HG02884 (cell line): ENCODE data around the gene NBPF6.
A peak's percentile ranks its signal among the peaks of the same experiment; 100 is the strongest.
"Not testable (repeated sequence)": the region's sequence is repeated elsewhere in the genome, so short reads cannot be mapped to it uniquely, and the experiment has no call there.

Experiments used
- ATAC-seq: cut with Tn5 transposase; IDR thresholded peaks from one replicate; pipeline ENCODE4 v1.9.1; 2021; ENCODE audit warnings: mild to moderate bottlenecking, moderate library complexity; ENCODE audit not compliant: unreplicated experiment

The NBPF6 gene, protein sequence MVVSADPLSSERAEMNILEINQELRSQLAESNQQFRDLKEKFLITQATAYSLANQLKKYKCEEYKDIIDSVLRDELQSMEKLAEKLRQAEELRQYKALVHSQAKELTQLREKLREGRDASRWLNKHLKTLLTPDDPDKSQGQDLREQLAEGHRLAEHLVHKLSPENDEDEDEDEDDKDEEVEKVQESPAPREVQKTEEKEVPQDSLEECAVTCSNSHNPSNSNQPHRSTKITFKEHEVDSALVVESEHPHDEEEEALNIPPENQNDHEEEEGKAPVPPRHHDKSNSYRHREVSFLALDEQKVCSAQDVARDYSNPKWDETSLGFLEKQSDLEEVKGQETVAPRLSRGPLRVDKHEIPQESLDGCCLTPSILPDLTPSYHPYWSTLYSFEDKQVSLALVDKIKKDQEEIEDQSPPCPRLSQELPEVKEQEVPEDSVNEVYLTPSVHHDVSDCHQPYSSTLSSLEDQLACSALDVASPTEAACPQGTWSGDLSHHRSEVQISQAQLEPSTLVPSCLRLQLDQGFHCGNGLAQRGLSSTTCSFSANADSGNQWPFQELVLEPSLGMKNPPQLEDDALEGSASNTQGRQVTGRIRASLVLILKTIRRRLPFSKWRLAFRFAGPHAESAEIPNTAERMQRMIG

DNA sequence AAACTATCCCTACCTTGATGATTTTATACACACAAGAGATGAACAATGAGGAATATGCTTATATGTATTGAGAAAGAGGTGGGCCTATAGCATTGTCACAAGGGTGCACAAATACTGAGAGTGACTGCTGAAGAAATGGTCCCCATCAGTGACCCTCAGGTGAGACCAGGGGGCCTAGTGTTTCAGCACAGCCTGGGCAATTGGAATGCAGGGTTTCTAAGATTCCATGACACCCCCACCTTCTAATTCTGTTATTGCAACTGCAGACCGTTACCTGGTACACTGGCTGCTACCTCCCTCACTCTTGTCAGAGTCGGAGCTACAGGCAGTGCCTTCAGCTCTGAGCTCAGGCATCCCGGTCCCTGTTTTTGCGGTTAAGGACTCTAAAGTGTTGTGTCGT lies at the start of gene NBPF6:
Gene NBPF6, plus strand, starts transcription at position 301 of the 400 bp plus-strand sequence. CDS start 259 bp downstream, outside the sequence.
- ATAC-seq, result not testable (repeated sequence)

DNA sequence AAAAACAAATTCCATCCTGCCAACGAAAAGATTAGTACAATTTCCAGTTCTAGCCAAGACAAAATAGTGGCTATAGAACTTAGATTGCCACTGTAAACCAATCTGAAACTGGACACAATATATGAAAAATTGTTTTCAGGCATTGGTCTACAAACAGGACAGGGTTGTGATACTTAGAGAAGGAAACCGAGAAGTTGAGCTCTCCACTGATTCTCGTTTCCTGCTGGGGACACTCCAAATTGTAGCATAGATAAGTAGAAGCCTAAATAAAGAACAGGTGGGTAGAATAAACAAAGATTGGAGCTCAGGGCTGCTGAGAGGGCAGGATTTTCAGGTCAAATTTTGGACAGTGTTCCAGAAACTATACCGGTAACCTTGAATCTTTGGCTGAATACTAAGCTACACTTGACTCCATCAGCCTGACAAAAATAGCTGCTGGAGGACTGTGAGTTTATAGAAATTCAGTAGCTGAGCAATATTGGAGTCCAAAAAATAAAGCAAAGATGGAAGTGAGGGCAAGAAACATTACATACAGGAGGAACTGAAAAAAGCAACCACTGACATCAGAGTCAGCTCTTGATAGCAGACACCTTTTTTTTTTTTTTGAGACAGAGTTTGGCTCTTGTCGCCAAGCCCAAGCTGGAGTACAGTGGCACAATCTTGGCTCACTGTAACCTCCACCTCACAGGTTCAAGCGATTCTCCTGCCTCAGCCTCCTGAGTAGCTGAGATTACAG lies 38.9 kb upstream of the NBPF6 start:
- ATAC-seq, result not testable (repeated sequence)

- not testable (repeated sequence) for ATAC-seq
Observed at GRCh38 chr1:108420129-108420528, 30.0 kb upstream of the NBPF6 start.

GRCh38 chr1:108421061-108421916 lies 28.9 kb upstream of the NBPF6 start:
- not testable (repeated sequence) for ATAC-seq

DNA sequence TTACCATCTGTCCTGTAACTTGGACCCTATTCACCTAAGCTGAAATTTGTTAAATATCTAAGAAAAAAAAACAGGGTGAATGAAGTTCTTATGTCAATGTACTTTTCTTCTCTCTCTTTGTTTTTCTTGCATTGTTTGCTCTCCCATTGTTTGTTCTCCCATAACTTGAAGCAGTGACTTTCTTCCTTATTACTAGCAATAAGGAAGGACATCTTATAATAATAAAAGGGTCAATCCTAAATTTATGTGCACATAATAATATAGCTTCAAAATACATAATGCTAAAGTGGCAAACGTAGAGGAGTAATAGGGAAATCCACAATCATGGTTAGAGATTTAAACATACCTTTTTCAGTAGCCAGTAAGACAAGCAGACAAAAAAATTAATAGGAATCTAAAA lies 23.3 kb upstream of the NBPF6 start:
- ATAC-seq, result not testable (repeated sequence)

DNA sequence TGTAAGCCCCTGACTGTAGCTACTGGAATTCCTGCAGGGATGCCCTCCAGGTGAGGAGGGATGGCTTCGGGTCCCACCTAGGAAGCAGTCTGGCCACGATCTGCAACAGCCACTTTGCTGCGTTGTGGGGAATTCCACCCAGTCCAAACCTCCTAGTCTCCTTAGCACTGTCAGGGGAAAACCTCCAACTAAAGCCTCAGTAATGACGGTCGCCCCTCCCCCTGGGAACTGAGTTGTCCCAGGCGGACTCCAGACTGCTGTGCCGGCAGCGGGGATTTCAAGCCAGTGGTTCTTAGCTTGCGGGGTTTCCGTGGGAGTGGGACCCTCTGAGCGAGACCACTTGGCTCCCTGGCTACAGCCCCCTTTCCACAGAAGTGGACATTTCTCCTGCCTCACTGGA lies 18.1 kb upstream of the NBPF6 start:
- not testable (repeated sequence) for ATAC-seq

- ATAC-seq, result not testable (repeated sequence)
Observed at GRCh38 chr1:108433404-108433803, 16.7 kb upstream of the NBPF6 start.

DNA sequence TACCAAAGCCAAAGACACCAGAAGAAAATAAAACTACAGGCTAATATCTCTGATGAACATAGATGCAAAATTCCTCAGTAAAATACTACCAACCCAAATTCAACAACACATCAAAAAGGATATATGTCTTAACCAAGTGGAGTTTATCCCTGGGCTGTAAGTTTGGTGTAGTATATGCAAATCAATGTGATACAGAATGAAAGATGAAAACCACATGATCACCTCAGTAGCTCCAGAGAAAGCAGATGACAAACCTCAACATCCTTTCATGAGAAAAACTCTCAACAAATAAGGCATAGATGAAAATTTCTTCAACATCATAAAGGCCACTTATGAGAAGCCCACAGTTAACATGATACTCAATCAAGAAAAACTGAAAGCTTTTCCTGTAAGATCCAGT lies 11.6 kb upstream of the NBPF6 start:
- ATAC-seq, result peak; percentile 91

- ATAC-seq, result not testable (repeated sequence)
Observed at GRCh38 chr1:108454521-108454920, 4.4 kb downstream of the NBPF6 start.

GRCh38 chr1:108458661-108459060 lies 8.5 kb downstream of the NBPF6 start:
- ATAC-seq, result not testable (repeated sequence)

GRCh38 chr1:108461758-108462157 lies 11.6 kb downstream of the NBPF6 start:
- ATAC-seq, result not testable (repeated sequence)

DNA sequence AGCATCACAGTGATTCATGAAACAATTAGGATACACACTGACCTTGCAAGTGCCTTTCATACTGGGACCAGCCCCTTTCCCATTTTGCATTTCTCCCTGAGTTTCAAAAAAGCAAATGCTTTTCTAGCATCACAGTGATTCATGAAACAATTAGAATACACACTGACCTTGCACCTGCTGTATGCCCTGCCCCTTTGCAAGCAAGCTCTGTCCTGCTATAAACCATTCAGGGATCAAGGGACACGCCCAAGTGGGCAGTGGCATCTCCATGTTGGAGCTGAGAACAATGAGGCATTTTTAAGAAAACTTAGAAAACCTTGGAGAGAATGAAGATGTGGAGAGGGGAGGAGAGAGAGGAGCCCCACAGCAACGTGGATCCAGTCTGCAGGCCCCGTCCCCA lies 13.8 kb downstream of the NBPF6 start:
- not testable (repeated sequence) for ATAC-seq

- ATAC-seq, result not testable (repeated sequence)
Observed at GRCh38 chr1:108466166-108466565, 16.0 kb downstream of the NBPF6 start.

- not testable (repeated sequence) for ATAC-seq
Observed at GRCh38 chr1:108467155-108467554, 17.0 kb downstream of the NBPF6 start.

GRCh38 chr1:108470750-108471149 lies 20.6 kb downstream of the NBPF6 start:
- not testable (repeated sequence) for ATAC-seq

- not testable (repeated sequence) for ATAC-seq
Observed at GRCh38 chr1:108474516-108474915, 24.4 kb downstream of the NBPF6 start.

DNA sequence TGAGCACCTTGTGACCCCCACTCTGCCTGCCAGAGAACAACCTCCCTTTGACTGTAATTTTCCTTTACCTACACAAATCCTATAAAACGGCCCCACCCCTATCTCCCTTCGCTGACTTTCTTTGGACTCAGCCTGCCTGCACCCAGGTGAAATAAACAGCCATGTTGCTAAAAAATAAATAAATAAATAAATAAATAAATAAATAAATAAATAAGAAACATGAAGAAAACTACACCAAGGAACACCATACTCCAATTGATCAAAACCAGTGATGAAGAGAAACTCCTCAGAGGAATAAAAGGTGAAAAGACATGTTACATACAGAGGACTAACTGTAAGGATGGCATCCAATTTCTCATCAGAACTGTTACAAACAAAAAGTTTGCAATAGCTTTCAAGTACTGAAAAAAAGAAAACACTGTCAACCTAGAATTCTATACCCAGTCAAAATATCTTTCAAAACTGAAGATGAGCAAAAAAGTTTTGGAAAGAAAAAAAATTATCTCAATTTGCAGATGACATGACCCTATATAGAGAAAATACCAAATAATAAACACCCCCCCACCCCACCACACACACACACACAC lies 28.4 kb downstream of the NBPF6 start:
- no peak for ATAC-seq

DNA sequence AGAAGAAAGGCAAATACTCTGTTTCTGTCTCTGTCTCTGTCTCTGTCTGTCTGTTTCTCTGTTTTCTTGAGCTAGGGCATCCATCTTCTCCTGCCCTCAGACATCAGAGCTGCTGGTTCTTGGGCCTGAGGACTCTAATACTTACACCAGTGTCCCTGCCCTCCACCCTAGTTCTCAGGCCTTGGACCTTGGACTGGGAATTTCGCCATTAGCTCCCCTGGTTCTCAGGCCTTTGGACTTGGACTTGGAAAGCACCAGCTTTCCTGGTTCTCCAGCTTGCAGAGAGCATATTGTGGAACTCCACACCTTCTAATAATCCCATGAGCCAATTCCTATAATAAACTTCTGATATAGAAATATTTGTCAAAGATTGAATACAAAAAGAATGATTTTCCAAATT lies 32.6 kb downstream of the NBPF6 start:
- ATAC-seq, result no peak

- not testable (repeated sequence) for ATAC-seq
Observed at GRCh38 chr1:108485990-108486389, 35.8 kb downstream of the NBPF6 start.

DNA sequence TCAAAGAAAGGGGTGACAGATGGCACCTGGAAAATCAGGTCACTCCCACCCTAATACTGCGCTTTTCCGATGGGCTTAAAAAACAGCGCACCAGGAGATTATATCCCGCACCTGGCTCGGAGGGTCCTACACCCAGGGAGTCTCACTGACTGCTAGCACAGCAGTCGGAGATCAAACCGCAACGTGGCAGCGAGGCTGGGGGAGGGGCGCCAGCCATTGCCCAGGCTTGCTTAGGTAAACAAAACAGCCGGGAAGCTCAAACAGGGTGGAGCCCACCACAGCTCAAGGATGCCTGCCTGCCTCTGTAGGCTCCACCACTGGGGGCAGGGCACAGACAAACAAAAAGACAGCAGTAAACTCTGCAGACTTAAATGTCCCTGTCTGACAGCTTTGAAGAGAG lies 36.6 kb downstream of the NBPF6 start:
- ATAC-seq, result not testable (repeated sequence)
